ENCODE results near the gene PHB1. TPM values are rescaled to one million over a fixed set of nuclear protein-coding genes. Genes with fewer than 3 reads are reported as not detected.
A peak's percentile ranks its signal among the peaks of the same experiment; 100 is the strongest.
"Not testable (repeated sequence)": the region's sequence is repeated elsewhere in the genome, so short reads cannot be mapped to it uniquely, and the experiment has no call there.

PHB1 gene
- total RNA-seq, 2 donors from 2014 or later = 229 to 487 TPM

- intact Hi-C loops (cut with DNase I) = no loop called here
- H3K9ac ChIP-seq (ENCODE audit: low read depth in 2 of 2, low read length in 2 of 2) = no peak overlapping the region
- H3K9me3 ChIP-seq = no peaks in the 10 kb centered on the region
- peak; percentile 59 for DNase-seq
- no peaks in the 10 kb centered on the region for H3K36me3 ChIP-seq
- no peak overlapping the region for H3K4me3 ChIP-seq
- H3K27ac ChIP-seq = peak overlapping the region; percentile 78
- no peaks in the 10 kb centered on the region for H3K27me3 ChIP-seq
- no peak for TF ChIP-seq CTCF (IDR thresholded peaks at IDR 0.05)
- H3K4me1 ChIP-seq = peaks cover 10% of the 10 kb centered on the region
Measured at GRCh38 chr17:49390548-49391324, 23.9 kb downstream of the PHB1 start.

- H3K27me3 ChIP-seq; H3K9ac ChIP-seq (ENCODE audit: low read depth in 2 of 2, low read length in 2 of 2); intact Hi-C loops (cut with DNase I); H3K36me3 ChIP-seq; H3K4me3 ChIP-seq; H3K9me3 ChIP-seq: not testable (repeated sequence)
- peaks cover 10% of the 10 kb centered on the region for H3K4me1 ChIP-seq
- H3K27ac ChIP-seq = peak overlapping the region; percentile 78
- DNase-seq = peak; percentile 32
Measured at GRCh38 chr17:49389514-49390347, 25.0 kb downstream of the PHB1 start.

- H3K9ac ChIP-seq (ENCODE audit: low read depth in 2 of 2, low read length in 2 of 2) = no peak overlapping the region
- H3K4me1 ChIP-seq = peaks cover 10% of the 10 kb centered on the region
- DNase-seq = no peak
- no peak overlapping the region for H3K27ac ChIP-seq
- TF ChIP-seq CTCF (IDR thresholded peaks at IDR 0.05) = no peak
- H3K9me3 ChIP-seq = no peaks in the 10 kb centered on the region
- no peaks in the 10 kb centered on the region for H3K27me3 ChIP-seq
- no peak overlapping the region for H3K4me3 ChIP-seq
- no peaks in the 10 kb centered on the region for H3K36me3 ChIP-seq
- intact Hi-C loops (cut with DNase I) = no loop called here
Measured at GRCh38 chr17:49388692-49389513, 25.8 kb downstream of the PHB1 start.

- Histone ChIP-seq H3K9ac (ENCODE audit: low read depth in 2 of 2, low read length in 2 of 2) (no peak overlapping the region), H3K27ac (no peak overlapping the region), H3K4me1 (peaks cover 10% of the 10 kb centered on the region), H3K9me3 (no peaks in the 10 kb centered on the region), H3K27me3 (no peaks in the 10 kb centered on the region), H3K4me3 (no peak overlapping the region), H3K36me3 (no peaks in the 10 kb centered on the region)
- intact Hi-C loops (cut with DNase I) = no loop called here
- no peak for TF ChIP-seq CTCF (IDR thresholded peaks at IDR 0.05)
- DNase-seq = no peak
Measured at GRCh38 chr17:49388290-49388640, 26.4 kb downstream of the PHB1 start.

- no peaks in the 10 kb centered on the region for H3K36me3 ChIP-seq
- no peak for DNase-seq
- no peak overlapping the region for H3K9ac ChIP-seq (ENCODE audit: low read depth in 2 of 2, low read length in 2 of 2)
- H3K4me3 ChIP-seq = no peak overlapping the region
- TF ChIP-seq CTCF (IDR thresholded peaks at IDR 0.05) = no peak
- H3K9me3 ChIP-seq = no peaks in the 10 kb centered on the region
- H3K4me1 ChIP-seq = peaks cover 10% of the 10 kb centered on the region
- no peaks in the 10 kb centered on the region for H3K27me3 ChIP-seq
- intact Hi-C loops (cut with DNase I) = no loop called here
- H3K27ac ChIP-seq = no peak overlapping the region
Measured at GRCh38 chr17:49387498-49388289, 27.0 kb downstream of the PHB1 start.
